DND-41 (cell line): ENCODE measurements around the gene AVP.
A peak's percentile ranks its signal among the peaks of the same experiment; 100 is the strongest.

Experiments used
- CTCF ChIP-seq: IDR thresholded peaks from 2 replicates; pipeline ENCODE4 v1.5.1; 2012; ENCODE audit warnings: borderline replicate concordance, low read length, moderate library complexity, mild to moderate bottlenecking; ENCODE audit not compliant: poor library complexity, severe bottlenecking; ENCODE audit errors: extremely low read depth
- EZH2 ChIP-seq: IDR thresholded peaks from 3 replicates; pipeline ENCODE4 v1.6.1; 2012; ENCODE audit warnings: borderline replicate concordance, low read depth, mild to moderate bottlenecking, moderate library complexity, low read length, inconsistent platforms; ENCODE audit not compliant: severe bottlenecking

GRCh38 chr20:3045816-3046676 is 38.5 kb downstream of the AVP start, which contains the start of gene MRPS26:
- TF ChIP-seq CTCF, result peak; percentile 9
- no peak for TF ChIP-seq EZH2
